ENCODE results near the gene KIAA1549. TPM values are rescaled to one million over a fixed set of nuclear protein-coding genes. Genes with fewer than 3 reads are reported as not detected.

Gene KIAA1549
- total and polyA plus RNA-seq, 4 donors: 0.13 to 0.89 (median 0.42) TPM

DNA sequence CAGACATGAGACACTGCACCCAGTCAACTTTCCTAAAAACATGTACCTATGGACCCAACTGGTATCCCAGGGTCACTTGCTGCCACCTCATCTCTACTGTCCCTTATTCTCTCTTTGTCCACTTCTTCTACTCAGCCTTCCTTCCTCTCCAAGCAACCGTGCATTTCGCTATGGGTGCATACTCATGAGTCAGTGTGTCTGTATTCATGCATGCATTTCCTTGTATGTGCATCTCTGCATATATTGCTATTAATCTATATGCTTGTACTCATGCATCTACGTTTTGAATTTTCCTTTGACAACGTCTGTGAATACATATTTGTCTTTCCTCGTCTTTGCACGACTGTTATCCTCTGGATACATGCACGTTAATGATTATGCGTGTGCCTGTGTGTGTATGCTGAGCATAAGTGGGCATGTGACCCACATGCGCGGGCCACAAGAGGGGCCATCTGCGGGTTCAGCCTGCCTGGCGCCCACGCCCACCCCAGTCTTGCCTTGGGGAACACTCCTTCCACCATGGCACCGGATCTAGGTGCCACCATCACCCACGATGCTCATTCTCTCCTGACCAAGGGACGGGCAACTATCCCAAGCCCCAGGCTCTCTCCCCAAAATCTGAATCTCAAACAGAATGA, 23.3 kb downstream of the KIAA1549 start:
- Histone ChIP-seq H3K4me1 (ENCODE audit: control insufficient read depth in 4 of 4, insufficient read depth in 4 of 4, low read length in 3 of 4) (peaks cover 0 to 7% (median 2%) of the 10 kb centered on the region in 4 donors), H3K9me3 (ENCODE audit: control insufficient read depth in 4 of 4, low read length in 3 of 4) (no peaks in the 10 kb centered on the region), H3K27me3 (ENCODE audit: control insufficient read depth in 4 of 4, insufficient read depth in 4 of 4, low read length in 3 of 4) (no peaks in the 10 kb centered on the region), H3K9ac (ENCODE audit: low read depth in 1 of 2, low read length in 2 of 2) (no peak overlapping the region), H3K4me3 (ENCODE audit: low read depth in 1 of 3, low read length in 3 of 3) (no peak overlapping the region), H3K27ac (ENCODE audit: low read depth in 1 of 2, low read length in 2 of 2) (no peak overlapping the region), H3K36me3 (ENCODE audit: control insufficient read depth in 4 of 4, insufficient read depth in 3 of 4, low read depth in 1 of 4, low read length in 3 of 4) (no peaks in the 10 kb centered on the region)
- 94% methylated on average over 16 of the region's 16 CpGs for WGBS
- no peak for DNase-seq (ENCODE audit: low spot score)
- TF ChIP-seq HNF4G (IDR thresholded peaks at IDR 0.05) (no peak), GABPA (IDR thresholded peaks at IDR 0.05 in 1 of 2, conservative IDR thresholded peaks at IDR 0.05 in 1 of 2) (no peak), EGR1 (IDR thresholded peaks at IDR 0.05; ENCODE audit: low read depth in 2 of 2) (no peak), FOXA2 (IDR thresholded peaks at IDR 0.05) (no peak), NR2F2 (IDR thresholded peaks at IDR 0.05) (no peak), HNF4A (conservative IDR thresholded peaks at IDR 0.05) (no peak), TAF1 (conservative IDR thresholded peaks at IDR 0.05) (no peak), FOXA1 (IDR thresholded peaks at IDR 0.05) (no peak), JUND (IDR thresholded peaks at IDR 0.05) (no peak), RXRA (IDR thresholded peaks at IDR 0.05) (no peak), YY1 (IDR thresholded peaks at IDR 0.05) (no peak)
- TF ChIP-seq, protein P1, sequence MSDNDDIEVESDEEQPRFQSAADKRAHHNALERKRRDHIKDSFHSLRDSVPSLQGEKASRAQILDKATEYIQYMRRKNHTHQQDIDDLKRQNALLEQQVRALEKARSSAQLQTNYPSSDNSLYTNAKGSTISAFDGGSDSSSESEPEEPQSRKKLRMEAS (IDR thresholded peaks at IDR 0.05): no peak
- TF ChIP-seq, protein P2, sequence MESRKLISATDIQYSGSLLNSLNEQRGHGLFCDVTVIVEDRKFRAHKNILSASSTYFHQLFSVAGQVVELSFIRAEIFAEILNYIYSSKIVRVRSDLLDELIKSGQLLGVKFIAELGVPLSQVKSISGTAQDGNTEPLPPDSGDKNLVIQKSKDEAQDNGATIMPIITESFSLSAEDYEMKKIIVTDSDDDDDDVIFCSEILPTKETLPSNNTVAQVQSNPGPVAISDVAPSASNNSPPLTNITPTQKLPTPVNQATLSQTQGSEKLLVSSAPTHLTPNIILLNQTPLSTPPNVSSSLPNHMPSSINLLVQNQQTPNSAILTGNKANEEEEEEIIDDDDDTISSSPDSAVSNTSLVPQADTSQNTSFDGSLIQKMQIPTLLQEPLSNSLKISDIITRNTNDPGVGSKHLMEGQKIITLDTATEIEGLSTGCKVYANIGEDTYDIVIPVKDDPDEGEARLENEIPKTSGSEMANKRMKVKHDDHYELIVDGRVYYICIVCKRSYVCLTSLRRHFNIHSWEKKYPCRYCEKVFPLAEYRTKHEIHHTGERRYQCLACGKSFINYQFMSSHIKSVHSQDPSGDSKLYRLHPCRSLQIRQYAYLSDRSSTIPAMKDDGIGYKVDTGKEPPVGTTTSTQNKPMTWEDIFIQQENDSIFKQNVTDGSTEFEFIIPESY (IDR thresholded peaks at IDR 0.05): no peak
- TF ChIP-seq, protein P3, sequence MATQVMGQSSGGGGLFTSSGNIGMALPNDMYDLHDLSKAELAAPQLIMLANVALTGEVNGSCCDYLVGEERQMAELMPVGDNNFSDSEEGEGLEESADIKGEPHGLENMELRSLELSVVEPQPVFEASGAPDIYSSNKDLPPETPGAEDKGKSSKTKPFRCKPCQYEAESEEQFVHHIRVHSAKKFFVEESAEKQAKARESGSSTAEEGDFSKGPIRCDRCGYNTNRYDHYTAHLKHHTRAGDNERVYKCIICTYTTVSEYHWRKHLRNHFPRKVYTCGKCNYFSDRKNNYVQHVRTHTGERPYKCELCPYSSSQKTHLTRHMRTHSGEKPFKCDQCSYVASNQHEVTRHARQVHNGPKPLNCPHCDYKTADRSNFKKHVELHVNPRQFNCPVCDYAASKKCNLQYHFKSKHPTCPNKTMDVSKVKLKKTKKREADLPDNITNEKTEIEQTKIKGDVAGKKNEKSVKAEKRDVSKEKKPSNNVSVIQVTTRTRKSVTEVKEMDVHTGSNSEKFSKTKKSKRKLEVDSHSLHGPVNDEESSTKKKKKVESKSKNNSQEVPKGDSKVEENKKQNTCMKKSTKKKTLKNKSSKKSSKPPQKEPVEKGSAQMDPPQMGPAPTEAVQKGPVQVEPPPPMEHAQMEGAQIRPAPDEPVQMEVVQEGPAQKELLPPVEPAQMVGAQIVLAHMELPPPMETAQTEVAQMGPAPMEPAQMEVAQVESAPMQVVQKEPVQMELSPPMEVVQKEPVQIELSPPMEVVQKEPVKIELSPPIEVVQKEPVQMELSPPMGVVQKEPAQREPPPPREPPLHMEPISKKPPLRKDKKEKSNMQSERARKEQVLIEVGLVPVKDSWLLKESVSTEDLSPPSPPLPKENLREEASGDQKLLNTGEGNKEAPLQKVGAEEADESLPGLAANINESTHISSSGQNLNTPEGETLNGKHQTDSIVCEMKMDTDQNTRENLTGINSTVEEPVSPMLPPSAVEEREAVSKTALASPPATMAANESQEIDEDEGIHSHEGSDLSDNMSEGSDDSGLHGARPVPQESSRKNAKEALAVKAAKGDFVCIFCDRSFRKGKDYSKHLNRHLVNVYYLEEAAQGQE (IDR thresholded peaks at IDR 0.05): no peak
- TF ChIP-seq, protein P4, sequence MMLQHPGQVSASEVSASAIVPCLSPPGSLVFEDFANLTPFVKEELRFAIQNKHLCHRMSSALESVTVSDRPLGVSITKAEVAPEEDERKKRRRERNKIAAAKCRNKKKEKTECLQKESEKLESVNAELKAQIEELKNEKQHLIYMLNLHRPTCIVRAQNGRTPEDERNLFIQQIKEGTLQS (IDR thresholded peaks at IDR 0.05): no peak

DNA sequence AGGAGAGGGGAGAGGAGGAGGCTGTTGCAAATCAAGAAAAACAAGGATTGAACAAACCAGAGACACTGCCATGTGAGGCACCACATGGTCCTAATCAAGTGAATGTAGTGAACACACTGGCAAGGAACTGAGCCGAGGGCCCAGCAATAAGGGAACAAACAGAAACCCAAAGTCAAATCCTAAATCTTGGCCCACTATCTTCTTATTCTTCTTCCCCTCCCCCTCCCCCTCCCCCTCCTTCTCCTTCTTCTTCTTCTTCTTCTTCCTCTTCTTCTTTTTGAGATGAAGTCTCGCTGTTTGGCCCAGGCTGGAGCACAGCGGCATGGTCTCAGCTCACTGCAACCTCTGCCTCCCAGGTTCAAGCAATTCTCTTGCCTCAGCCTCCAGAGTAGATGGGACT, 24.0 kb downstream of the KIAA1549 start:
- H3K36me3 ChIP-seq (ENCODE audit: control insufficient read depth in 4 of 4, insufficient read depth in 3 of 4, low read depth in 1 of 4, low read length in 3 of 4): no peaks in the 10 kb centered on the region
- no peak overlapping the region for H3K9ac ChIP-seq (ENCODE audit: low read depth in 1 of 2, low read length in 2 of 2)
- no peaks in the 10 kb centered on the region for H3K9me3 ChIP-seq (ENCODE audit: control insufficient read depth in 4 of 4, low read length in 3 of 4)
- H3K4me3 ChIP-seq (ENCODE audit: low read depth in 1 of 3, low read length in 3 of 3): no peak overlapping the region
- 94% methylated on average over 3 of the region's 3 CpGs for WGBS
- no peak overlapping the region for H3K27ac ChIP-seq (ENCODE audit: low read depth in 1 of 2, low read length in 2 of 2)
- TF ChIP-seq JUND (IDR thresholded peaks at IDR 0.05): no peak
- H3K27me3 ChIP-seq (ENCODE audit: control insufficient read depth in 4 of 4, insufficient read depth in 4 of 4, low read length in 3 of 4): no peaks in the 10 kb centered on the region
- H3K4me1 ChIP-seq (ENCODE audit: control insufficient read depth in 4 of 4, insufficient read depth in 4 of 4, low read length in 3 of 4): peaks cover 0 to 7% (median 2%) of the 10 kb centered on the region in 4 donors
- DNase-seq (ENCODE audit: low spot score): no peak
